Measurements from ENCODE around the gene RAB34. TPM values are rescaled to one million over a fixed set of nuclear protein-coding genes. Genes with fewer than 3 reads are reported as not detected.

Gene RAB34
- total and polyA plus RNA-seq, 4 donors = 30.0 to 111 (median 53.5) TPM

Small RNA genes within 50 kb of the gene (small RNA-seq; reads per million reads assigned to genes)
- gene SNORD42A (ENCODE audit: low replicate concordance) (not detected), gene SNORD42B (ENCODE audit: low replicate concordance) (not detected), gene SNORD4A (ENCODE audit: low replicate concordance) (not detected), gene SNORD4B (ENCODE audit: low replicate concordance) (not detected)

Other genes starting within 250 kb of the RAB34 start
- under 1 TPM in 1 of 2 donors, not detected in 1; 0.06 TPM for gene SLC13A2, start 244.2 kb downstream of the RAB34 start, total RNA-seq
- under 1 TPM; 0.10 to 0.27 TPM for gene SLC13A2, start 244.2 kb downstream of the RAB34 start, polyA plus RNA-seq (ENCODE audit: insufficient read length in 2 of 2)
- not detected for gene FOXN1, start 211.5 kb downstream of the RAB34 start, total RNA-seq
- gene FOXN1, start 211.5 kb downstream of the RAB34 start, polyA plus RNA-seq (ENCODE audit: insufficient read length in 2 of 2) = not detected
- 10 to 100 TPM; 33.1 to 58.9 TPM for gene UNC119, start 165.2 kb downstream of the RAB34 start, total RNA-seq
- 10 to 100 TPM; 79.0 to 85.8 TPM for gene UNC119, start 165.2 kb downstream of the RAB34 start, polyA plus RNA-seq (ENCODE audit: insufficient read length in 2 of 2)
- gene PIGS, start 146.3 kb downstream of the RAB34 start, total RNA-seq = 10 to 100 TPM; 34.3 to 40.4 TPM
- 10 to 100 TPM; 53.6 to 57.5 TPM for gene PIGS, start 146.3 kb downstream of the RAB34 start, polyA plus RNA-seq (ENCODE audit: insufficient read length in 2 of 2)
- 100 to 1,000 TPM; 217 to 674 TPM for gene ALDOC, start 141.0 kb downstream of the RAB34 start, total RNA-seq
- gene ALDOC, start 141.0 kb downstream of the RAB34 start, polyA plus RNA-seq (ENCODE audit: insufficient read length in 2 of 2) = 100 to 1,000 TPM; 578 to 619 TPM
- gene SPAG5, start 118.8 kb downstream of the RAB34 start, total RNA-seq = 10 to 100 TPM; 14.1 to 24.8 TPM
- 10 to 100 TPM; 26.7 to 32.0 TPM for gene SPAG5, start 118.8 kb downstream of the RAB34 start, polyA plus RNA-seq (ENCODE audit: insufficient read length in 2 of 2)
- 10 to 100 TPM; 12.4 to 13.7 TPM for gene RSKR, start 103.7 kb downstream of the RAB34 start, total RNA-seq
- 10 to 100 TPM; 21.6 to 51.0 TPM for gene RSKR, start 103.7 kb downstream of the RAB34 start, polyA plus RNA-seq (ENCODE audit: insufficient read length in 2 of 2)
- 100 to 1,000 TPM in 1 of 2 donors, 10 to 100 TPM in 1; 87.8 to 108 TPM for gene BLTP2, start 72.7 kb downstream of the RAB34 start, total RNA-seq
- 10 to 100 TPM; 69.1 to 85.7 TPM for gene BLTP2, start 72.7 kb downstream of the RAB34 start, polyA plus RNA-seq (ENCODE audit: insufficient read length in 2 of 2)
- gene SDF2, start 56.0 kb downstream of the RAB34 start, total RNA-seq = 10 to 100 TPM; 43.3 to 72.1 TPM
- 10 to 100 TPM; 65.3 to 73.8 TPM for gene SDF2, start 56.0 kb downstream of the RAB34 start, polyA plus RNA-seq (ENCODE audit: insufficient read length in 2 of 2)
- 10 to 100 TPM; 46.8 to 48.5 TPM for gene SUPT6H, start 55.7 kb downstream of the RAB34 start, total RNA-seq
- 10 to 100 TPM; 59.3 to 63.7 TPM for gene SUPT6H, start 55.7 kb downstream of the RAB34 start, polyA plus RNA-seq (ENCODE audit: insufficient read length in 2 of 2)
- 1 to 10 TPM; 2.9 to 3.6 TPM for gene PROCA1, start 6.0 kb downstream of the RAB34 start, total RNA-seq
- gene PROCA1, start 6.0 kb downstream of the RAB34 start, polyA plus RNA-seq (ENCODE audit: insufficient read length in 2 of 2) = 10 to 100 TPM; 11.8 to 17.4 TPM
- gene RPL23A, start 2.1 kb upstream of the RAB34 start, total RNA-seq = 1,000 to 10,000 TPM in 1 of 2 donors, 100 to 1,000 TPM in 1; 329 to 1,156 TPM
- 100 to 1,000 TPM; 576 to 608 TPM for gene RPL23A, start 2.1 kb upstream of the RAB34 start, polyA plus RNA-seq (ENCODE audit: insufficient read length in 2 of 2)
- 1 to 10 TPM; 3.0 to 5.1 TPM for gene TLCD1, start 8.4 kb upstream of the RAB34 start, total RNA-seq
- gene TLCD1, start 8.4 kb upstream of the RAB34 start, polyA plus RNA-seq (ENCODE audit: insufficient read length in 2 of 2) = 1 to 10 TPM; 7.6 to 9.9 TPM
- 1 to 10 TPM; 1.5 to 3.0 TPM for gene NEK8, start 10.9 kb upstream of the RAB34 start, total RNA-seq
- 1 to 10 TPM; 3.5 to 5.0 TPM for gene NEK8, start 10.9 kb upstream of the RAB34 start, polyA plus RNA-seq (ENCODE audit: insufficient read length in 2 of 2)
- 10 to 100 TPM; 33.6 to 56.3 TPM for gene TRAF4, start 26.1 kb upstream of the RAB34 start, total RNA-seq
- 100 to 1,000 TPM; 168 to 171 TPM for gene TRAF4, start 26.1 kb upstream of the RAB34 start, polyA plus RNA-seq (ENCODE audit: insufficient read length in 2 of 2)
- gene FAM222B, start 124.9 kb upstream of the RAB34 start, total RNA-seq = 1 to 10 TPM; 4.3 to 7.9 TPM
- gene FAM222B, start 124.9 kb upstream of the RAB34 start, polyA plus RNA-seq (ENCODE audit: insufficient read length in 2 of 2) = 10 to 100 TPM; 31.7 to 33.1 TPM
- 10 to 100 TPM; 23.4 to 31.5 TPM for gene ERAL1, start 137.1 kb upstream of the RAB34 start, total RNA-seq
- 10 to 100 TPM; 64.6 to 68.2 TPM for gene ERAL1, start 137.1 kb upstream of the RAB34 start, polyA plus RNA-seq (ENCODE audit: insufficient read length in 2 of 2)
- gene FLOT2, start 179.9 kb upstream of the RAB34 start, total RNA-seq = 10 to 100 TPM; 34.9 to 39.6 TPM
- 100 to 1,000 TPM; 129 to 138 TPM for gene FLOT2, start 179.9 kb upstream of the RAB34 start, polyA plus RNA-seq (ENCODE audit: insufficient read length in 2 of 2)
- gene DHRS13, start 185.2 kb upstream of the RAB34 start, total RNA-seq = 10 to 100 TPM; 19.8 to 22.2 TPM
- gene DHRS13, start 185.2 kb upstream of the RAB34 start, polyA plus RNA-seq (ENCODE audit: insufficient read length in 2 of 2) = 10 to 100 TPM; 31.4 to 34.0 TPM
- 10 to 100 TPM; 21.3 to 29.6 TPM for gene PHF12, start 233.7 kb upstream of the RAB34 start, total RNA-seq
- gene PHF12, start 233.7 kb upstream of the RAB34 start, polyA plus RNA-seq (ENCODE audit: insufficient read length in 2 of 2) = 10 to 100 TPM; 46.3 to 56.0 TPM

Measured in spinal cord (tissue), 4 donors.